Stimulated activated CD4-positive, alpha-beta T cell treated with anti-CD3 and anti-CD28 coated beads, Interleukin-4, amount 100 ng/mL, for 48 hours (primary cell): Measurements from ENCODE around the gene HPS4.
"Not testable (repeated sequence)": the region's sequence is repeated elsewhere in the genome, so short reads cannot be mapped to it uniquely, and the experiment has no call there.

Experiments
- DNase-seq, 2 donors: peaks; one replicate each; pipeline ENCODE4 v3.0.0-alpha.2; 2020; ENCODE audit warnings: low read depth in 2 of 2

HPS4 gene

GRCh38 chr22:26414347-26414746 lies 69.2 kb downstream of the HPS4 start:
- DNase-seq: no peak

- DNase-seq: no peak
Observed at GRCh38 chr22:26410386-26410785, 73.2 kb downstream of the HPS4 start.

GRCh38 chr22:26409719-26410335 lies 73.8 kb downstream of the HPS4 start:
- DNase-seq: no peak

- not testable (repeated sequence) for DNase-seq
Observed at GRCh38 chr22:26408562-26409220, 74.9 kb downstream of the HPS4 start.

DNA sequence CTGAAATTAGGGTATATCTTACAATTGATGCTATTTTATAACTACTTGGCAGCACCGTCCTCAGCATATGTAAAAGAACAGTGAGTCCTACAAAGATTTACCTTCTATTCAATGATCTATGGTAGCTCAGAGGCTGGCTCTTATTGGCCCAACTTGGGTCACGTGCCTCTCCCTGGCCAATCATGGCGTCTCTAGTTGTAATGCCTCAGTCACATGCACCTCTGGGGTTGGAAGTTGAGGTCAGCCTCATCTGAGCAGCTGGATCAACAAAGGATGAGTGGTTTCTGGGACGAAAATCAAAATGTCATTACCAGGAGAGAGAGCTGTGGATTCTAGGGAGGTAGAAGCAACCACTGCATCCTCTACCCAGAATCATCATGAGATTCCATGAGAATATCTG lies 77.5 kb downstream of the HPS4 start:
- DNase-seq: no peak

DNA sequence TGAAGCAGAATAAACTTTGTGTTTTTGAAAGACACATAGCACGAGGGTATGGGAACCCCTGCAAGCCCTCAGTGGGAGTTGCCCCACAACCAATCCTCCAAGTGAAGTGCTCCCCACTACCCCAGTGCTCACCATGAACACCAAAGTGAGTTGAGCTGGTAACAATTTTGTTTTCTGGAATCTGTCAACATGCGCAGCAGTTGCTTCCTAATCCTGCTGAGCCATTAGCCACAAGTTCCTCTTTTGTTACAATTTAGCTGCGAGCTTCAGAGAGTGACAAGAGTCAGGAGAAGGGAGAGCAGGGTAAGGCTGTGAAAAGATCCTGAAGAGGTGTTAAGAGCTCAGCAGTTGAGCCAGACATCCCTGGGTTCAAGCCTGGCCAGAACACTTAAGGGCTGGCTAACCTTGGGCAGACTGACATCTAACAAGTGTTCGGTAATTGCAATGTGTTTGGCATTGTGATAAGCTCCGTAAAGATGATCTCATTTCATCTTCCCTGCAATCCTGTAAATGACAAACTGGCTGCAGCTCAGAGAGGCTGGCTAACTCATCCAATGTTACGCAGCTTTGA lies 78.6 kb downstream of the HPS4 start:
- no peak for DNase-seq

GRCh38 chr22:26401726-26402125 lies 81.9 kb downstream of the HPS4 start:
- DNase-seq: no peak
